Epithelial cell of proximal tubule (primary cell): ENCODE results near the gene GGTLC3. TPM values are rescaled to one million over a fixed set of nuclear protein-coding genes. Genes with fewer than 3 reads are reported as not detected.
"Not testable (repeated sequence)": the region's sequence is repeated elsewhere in the genome, so short reads cannot be mapped to it uniquely, and the experiment has no call there.

Source experiments
- DNase-seq: peaks from one replicate; pipeline ENCODE4 v3.0.0-alpha.2; 2011; ENCODE audit warnings: low read depth
- H3K4me3 ChIP-seq: 2 replicates; pipeline ENCODE4 v1.5.1; 2011; ENCODE audit warnings: low read depth, mild to moderate bottlenecking, low read length
- total RNA-seq: library from RNA; depleted of rRNA; stranded (reverse); fragments of >200 nt; gene quantifications from 2 replicates; pipeline ENCODE4 v1.2.3, GENCODE V29; 2015

The GGTLC3 gene
- not detected in 2 replicates for total RNA-seq

- not testable (repeated sequence) for DNase-seq
Observed at GRCh38 chr22:18518061-18518460, at the start of gene GGTLC3. Gene GGTLC3 (minus strand): TSS chr22:18518161. CDS start chr22:18517897, 264 bp downstream.

GRCh38 chr22:18560099-18560974 lies 42.4 kb upstream of the GGTLC3 start:
- not testable (repeated sequence) for DNase-seq, H3K4me3 ChIP-seq

More at GRCh38 chr22:18518061-18518460, at the start of gene GGTLC3:
- H3K4me3 ChIP-seq, result not testable (repeated sequence)

GRCh38 chr22:18558939-18559338 lies 41.0 kb upstream of the GGTLC3 start:
- not testable (repeated sequence) for DNase-seq, H3K4me3 ChIP-seq

- not testable (repeated sequence) for H3K4me3 ChIP-seq, DNase-seq
Observed at GRCh38 chr22:18558516-18558915, 40.6 kb upstream of the GGTLC3 start.

GRCh38 chr22:18554280-18555256 lies 36.6 kb upstream of the GGTLC3 start:
- DNase-seq, result not testable (repeated sequence)

GRCh38 chr22:18552839-18553597 lies 35.1 kb upstream of the GGTLC3 start:
- not testable (repeated sequence) for H3K4me3 ChIP-seq, DNase-seq

More at GRCh38 chr22:18554280-18555256, 36.6 kb upstream of the GGTLC3 start:
- not testable (repeated sequence) for H3K4me3 ChIP-seq

GRCh38 chr22:18551046-18551445 lies 33.1 kb upstream of the GGTLC3 start:
- H3K4me3 ChIP-seq, DNase-seq: not testable (repeated sequence)

GRCh38 chr22:18549458-18550179 lies 31.7 kb upstream of the GGTLC3 start:
- not testable (repeated sequence) for H3K4me3 ChIP-seq, DNase-seq

- H3K4me3 ChIP-seq, DNase-seq: not testable (repeated sequence)
Observed at GRCh38 chr22:18544615-18545014, 26.7 kb upstream of the GGTLC3 start.

- H3K4me3 ChIP-seq, result not testable (repeated sequence)
Observed at GRCh38 chr22:18543400-18543799, 25.4 kb upstream of the GGTLC3 start.

GRCh38 chr22:18539994-18540393 lies 22.0 kb upstream of the GGTLC3 start:
- DNase-seq, H3K4me3 ChIP-seq: not testable (repeated sequence)

More at GRCh38 chr22:18543400-18543799, 25.4 kb upstream of the GGTLC3 start:
- not testable (repeated sequence) for DNase-seq

- DNase-seq, H3K4me3 ChIP-seq: not testable (repeated sequence)
Observed at GRCh38 chr22:18534315-18534714, 16.4 kb upstream of the GGTLC3 start.

- DNase-seq, H3K4me3 ChIP-seq: not testable (repeated sequence)
Observed at GRCh38 chr22:18533633-18534032, 15.7 kb upstream of the GGTLC3 start.

- DNase-seq, H3K4me3 ChIP-seq: not testable (repeated sequence)
Observed at GRCh38 chr22:18529416-18530145, 11.6 kb upstream of the GGTLC3 start.

GRCh38 chr22:18528597-18529415 lies 10.8 kb upstream of the GGTLC3 start:
- DNase-seq, result peak; percentile 15
- H3K4me3 ChIP-seq, result peak overlapping the region; percentile 35

GRCh38 chr22:18527752-18528596 lies 10.0 kb upstream of the GGTLC3 start, which contains the start of gene TMEM191B:
Gene TMEM191B (plus strand): TSS chr22:18527802. CDS start chr22:18527981, 179 bp downstream.
- not testable (repeated sequence) for DNase-seq
- peak within 1 kb of the TSS; percentile 35 for H3K4me3 ChIP-seq
